Endothelial cell (in vitro differentiated cells): ENCODE measurements around the gene CDYL2. TPM values are rescaled to one million over a fixed set of nuclear protein-coding genes. Genes with fewer than 3 reads are reported as not detected.

Experiments used
- DNase-seq: peaks from one replicate; pipeline ENCODE4 v3.0.0; 2021; ENCODE audit warnings: low spot score
- H3K27ac Mint-ChIP-seq: one replicate; pipeline ENCODE4 v1.8.0; 2021; ENCODE audit warnings: mixed read lengths, inconsistent platforms; ENCODE audit not compliant: unreplicated experiment
- H3K27me3 Mint-ChIP-seq: one replicate; pipeline ENCODE4 v1.8.0; 2021; ENCODE audit warnings: mild to moderate bottlenecking, moderate library complexity, mixed read lengths, inconsistent platforms; ENCODE audit not compliant: unreplicated experiment
- H3K36me3 Mint-ChIP-seq: one replicate; pipeline ENCODE4 v1.8.0; 2021; ENCODE audit warnings: mild to moderate bottlenecking, low read depth, mixed read lengths, inconsistent platforms; ENCODE audit not compliant: unreplicated experiment
- H3K4me1 Mint-ChIP-seq: one replicate; pipeline ENCODE4 v1.8.0; 2021; ENCODE audit warnings: mild to moderate bottlenecking, mixed read lengths, inconsistent platforms; ENCODE audit not compliant: unreplicated experiment
- H3K4me3 Mint-ChIP-seq: one replicate; pipeline ENCODE4 v1.8.0; 2021; ENCODE audit warnings: mild to moderate bottlenecking, mixed read lengths, inconsistent platforms; ENCODE audit not compliant: unreplicated experiment
- H3K9me3 Mint-ChIP-seq: one replicate; pipeline ENCODE4 v1.8.0; 2021; ENCODE audit warnings: mixed read lengths, inconsistent platforms; ENCODE audit not compliant: unreplicated experiment
- total RNA-seq: library from RNA; stranded (reverse); fragmentation: NEBNext Ultra II Directional; extraction: Animal tissue kit (Norgen Biotek cat#: 25700); gene quantifications from one replicate; pipeline ENCODE4 v1.2.1, GENCODE V29; 2021; ENCODE audit not compliant: unreplicated experiment
- TF ChIP-seq, protein P1 (sequence below): fragments of 200-600 bp; sonication (generic); IDR thresholded peaks from one replicate; pipeline ENCODE4 v1.5.0; 2021; ENCODE audit warnings: antibody characterized with exemption; ENCODE audit not compliant: unreplicated experiment

CDYL2 gene
- total RNA-seq, 1 donor from 2014 or later, result 26.6 TPM

DNA sequence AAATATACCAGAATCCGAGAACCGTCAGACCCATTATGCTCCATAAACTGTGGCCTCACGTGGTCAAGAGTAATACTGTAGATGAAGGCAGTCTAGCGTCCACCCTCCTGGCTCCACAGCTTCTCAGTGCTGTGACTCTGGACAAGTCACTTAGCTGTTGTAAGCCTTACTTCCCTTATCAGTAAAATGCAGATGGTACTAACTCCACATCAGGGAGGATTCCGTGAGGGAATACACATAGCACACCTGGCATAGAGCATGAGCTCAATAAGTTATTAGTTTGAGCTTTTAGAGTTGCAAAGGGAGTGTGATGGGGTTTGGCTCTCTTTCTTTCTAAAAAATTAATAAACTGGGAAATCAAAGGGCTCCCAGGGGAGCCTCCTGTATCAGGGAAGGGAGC lies 49.9 kb downstream of the CDYL2 start:
- no peaks in the 10 kb centered on the region for H3K36me3 Mint-ChIP-seq
- H3K4me1 Mint-ChIP-seq, result peaks cover 12% of the 10 kb centered on the region
- no peaks in the 10 kb centered on the region for H3K9me3 Mint-ChIP-seq
- H3K27me3 Mint-ChIP-seq, result peaks cover 1% of the 10 kb centered on the region
- H3K27ac Mint-ChIP-seq, result no peak overlapping the region
- TF ChIP-seq, protein P1, sequence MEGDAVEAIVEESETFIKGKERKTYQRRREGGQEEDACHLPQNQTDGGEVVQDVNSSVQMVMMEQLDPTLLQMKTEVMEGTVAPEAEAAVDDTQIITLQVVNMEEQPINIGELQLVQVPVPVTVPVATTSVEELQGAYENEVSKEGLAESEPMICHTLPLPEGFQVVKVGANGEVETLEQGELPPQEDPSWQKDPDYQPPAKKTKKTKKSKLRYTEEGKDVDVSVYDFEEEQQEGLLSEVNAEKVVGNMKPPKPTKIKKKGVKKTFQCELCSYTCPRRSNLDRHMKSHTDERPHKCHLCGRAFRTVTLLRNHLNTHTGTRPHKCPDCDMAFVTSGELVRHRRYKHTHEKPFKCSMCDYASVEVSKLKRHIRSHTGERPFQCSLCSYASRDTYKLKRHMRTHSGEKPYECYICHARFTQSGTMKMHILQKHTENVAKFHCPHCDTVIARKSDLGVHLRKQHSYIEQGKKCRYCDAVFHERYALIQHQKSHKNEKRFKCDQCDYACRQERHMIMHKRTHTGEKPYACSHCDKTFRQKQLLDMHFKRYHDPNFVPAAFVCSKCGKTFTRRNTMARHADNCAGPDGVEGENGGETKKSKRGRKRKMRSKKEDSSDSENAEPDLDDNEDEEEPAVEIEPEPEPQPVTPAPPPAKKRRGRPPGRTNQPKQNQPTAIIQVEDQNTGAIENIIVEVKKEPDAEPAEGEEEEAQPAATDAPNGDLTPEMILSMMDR, result no peak
- H3K4me3 Mint-ChIP-seq, result no peak overlapping the region
- no peak for DNase-seq

DNA sequence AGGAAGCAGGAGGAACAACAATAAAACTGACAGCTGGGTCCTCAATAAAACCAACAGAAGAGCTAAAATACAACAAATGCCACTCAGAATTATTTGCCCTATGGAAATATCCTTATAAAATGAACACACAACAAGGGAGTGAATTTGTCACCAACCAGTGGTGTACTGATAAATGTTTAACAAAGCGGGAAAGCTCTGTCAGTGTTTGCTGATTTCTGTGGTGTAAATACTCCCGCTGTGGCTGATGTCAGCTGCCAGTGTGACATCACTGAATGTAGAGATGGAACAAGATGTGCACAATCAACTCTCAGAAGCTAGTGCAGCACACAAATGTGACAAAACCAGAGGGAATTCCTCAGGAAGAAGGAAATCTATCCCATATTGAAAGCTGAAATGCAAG lies 51.9 kb downstream of the CDYL2 start:
- TF ChIP-seq, protein P1, result no peak
- Mint-ChIP-seq H3K4me1 (peaks cover 12% of the 10 kb centered on the region), H3K36me3 (no peaks in the 10 kb centered on the region), H3K27ac (no peak overlapping the region), H3K4me3 (no peak overlapping the region), H3K9me3 (no peaks in the 10 kb centered on the region), H3K27me3 (peaks cover 1% of the 10 kb centered on the region)
- DNase-seq, result no peak

GRCh38 chr16:80751167-80751566 lies 53.2 kb downstream of the CDYL2 start:
- TF ChIP-seq, protein P1, result no peak
- DNase-seq, result no peak
- Mint-ChIP-seq H3K27me3 (peaks cover 3% of the 10 kb centered on the region), H3K4me3 (no peak overlapping the region), H3K36me3 (no peaks in the 10 kb centered on the region), H3K27ac (no peak overlapping the region), H3K4me1 (peaks cover 12% of the 10 kb centered on the region), H3K9me3 (no peaks in the 10 kb centered on the region)

- Mint-ChIP-seq H3K27ac (no peak overlapping the region), H3K36me3 (peaks cover 9% of the 10 kb centered on the region), H3K9me3 (no peaks in the 10 kb centered on the region), H3K27me3 (peaks cover 3% of the 10 kb centered on the region), H3K4me1 (peaks cover 1% of the 10 kb centered on the region), H3K4me3 (no peak overlapping the region)
- DNase-seq, result no peak
- TF ChIP-seq, protein P1, result no peak
Measured at GRCh38 chr16:80746231-80746630, 58.2 kb downstream of the CDYL2 start.

DNA sequence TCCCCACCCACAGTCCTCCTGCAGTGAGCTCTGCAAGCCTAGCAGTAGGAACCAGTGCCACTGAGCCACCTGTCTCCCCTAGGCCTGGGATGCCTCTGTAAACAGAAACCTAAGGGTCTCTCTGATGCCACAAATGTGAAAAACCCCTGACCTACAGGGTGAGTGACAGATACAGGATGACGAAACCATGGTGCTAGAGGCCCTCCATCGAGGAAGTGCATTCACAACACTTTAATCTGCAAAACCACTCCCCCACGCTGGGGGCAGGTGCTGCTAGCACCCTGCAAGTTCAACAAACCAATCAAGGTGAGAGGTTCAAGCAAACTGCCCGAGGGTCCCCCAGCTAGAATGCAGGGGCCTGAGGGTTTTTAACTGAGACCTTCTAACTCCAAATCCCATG lies 59.5 kb downstream of the CDYL2 start:
- Mint-ChIP-seq H3K4me3 (no peak overlapping the region), H3K36me3 (peaks cover 9% of the 10 kb centered on the region), H3K27me3 (peaks cover 3% of the 10 kb centered on the region), H3K4me1 (no peaks in the 10 kb centered on the region), H3K9me3 (no peaks in the 10 kb centered on the region), H3K27ac (no peak overlapping the region)
- TF ChIP-seq, protein P1, result no peak
- DNase-seq, result no peak
